GM21423 (cell line): ENCODE measurements around the gene DMWD.
A peak's percentile ranks its signal among the peaks of the same experiment; 100 is the strongest.

Experiments
- ATAC-seq: cut with Tn5 transposase; IDR thresholded peaks from one replicate; pipeline ENCODE4 v1.9.1; 2021; ENCODE audit warnings: mild to moderate bottlenecking, moderate library complexity; ENCODE audit not compliant: unreplicated experiment

Gene DMWD

DNA sequence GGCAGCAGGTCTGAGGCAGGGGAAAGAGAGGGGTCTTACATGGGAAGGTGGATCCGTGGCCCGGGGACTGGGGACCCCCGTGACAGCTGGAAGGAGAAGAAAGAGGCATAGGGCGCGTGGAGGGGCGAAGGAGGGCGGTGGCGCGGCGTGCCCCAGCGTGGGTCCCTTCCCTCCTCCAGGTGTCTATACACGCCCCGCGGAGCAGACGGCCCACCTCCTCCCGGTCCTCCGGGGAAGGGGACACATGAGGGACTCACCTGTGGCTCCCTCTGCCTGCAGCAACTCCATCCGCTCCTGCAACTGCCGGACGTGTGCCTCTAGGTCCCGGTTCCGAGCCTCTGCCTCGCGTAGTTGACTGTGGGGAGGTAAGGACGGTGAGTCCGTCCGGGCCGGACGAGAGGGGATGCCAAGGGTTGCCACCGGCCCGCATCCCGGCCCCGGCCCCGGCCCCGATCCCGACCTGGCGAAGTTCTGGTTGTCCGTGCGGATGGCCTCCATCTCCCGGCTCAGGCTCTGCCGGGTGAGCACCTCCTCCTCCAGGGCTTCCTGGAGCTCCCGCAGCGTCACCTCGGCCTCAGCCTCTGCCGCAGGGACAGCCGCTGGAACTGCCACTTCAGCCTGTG lies 21.2 kb downstream of the DMWD start:
- ATAC-seq: no peak

DNA sequence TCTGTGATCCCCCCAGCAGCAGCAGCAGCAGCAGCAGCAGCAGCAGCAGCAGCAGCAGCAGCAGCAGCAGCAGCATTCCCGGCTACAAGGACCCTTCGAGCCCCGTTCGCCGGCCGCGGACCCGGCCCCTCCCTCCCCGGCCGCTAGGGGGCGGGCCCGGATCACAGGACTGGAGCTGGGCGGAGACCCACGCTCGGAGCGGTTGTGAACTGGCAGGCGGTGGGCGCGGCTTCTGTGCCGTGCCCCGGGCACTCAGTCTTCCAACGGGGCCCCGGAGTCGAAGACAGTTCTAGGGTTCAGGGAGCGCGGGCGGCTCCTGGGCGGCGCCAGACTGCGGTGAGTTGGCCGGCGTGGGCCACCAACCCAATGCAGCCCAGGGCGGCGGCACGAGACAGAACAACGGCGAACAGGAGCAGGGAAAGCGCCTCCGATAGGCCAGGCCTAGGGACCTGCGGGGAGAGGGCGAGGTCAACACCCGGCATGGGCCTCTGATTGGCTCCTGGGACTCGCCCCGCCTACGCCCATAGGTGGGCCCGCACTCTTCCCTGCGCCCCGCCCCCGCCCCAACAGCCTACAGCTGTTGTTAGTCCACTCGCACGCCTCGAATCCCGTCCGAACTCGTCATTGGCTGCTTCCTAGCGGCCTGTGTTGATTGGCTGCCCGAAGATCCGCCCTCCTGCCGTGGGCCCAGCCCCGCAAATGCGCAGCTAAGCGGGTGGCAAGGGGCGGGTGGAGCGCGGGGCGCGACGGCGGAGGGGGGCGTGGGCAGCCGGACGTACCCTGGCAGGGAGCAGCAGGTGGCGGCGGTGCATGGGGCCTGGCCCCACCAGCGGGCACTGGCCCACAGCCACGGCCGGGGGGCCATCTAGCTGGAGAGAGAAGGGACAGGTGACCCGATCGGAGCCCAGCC lies 22.2 kb downstream of the DMWD start:
- peak; percentile 42 for ATAC-seq

DNA sequence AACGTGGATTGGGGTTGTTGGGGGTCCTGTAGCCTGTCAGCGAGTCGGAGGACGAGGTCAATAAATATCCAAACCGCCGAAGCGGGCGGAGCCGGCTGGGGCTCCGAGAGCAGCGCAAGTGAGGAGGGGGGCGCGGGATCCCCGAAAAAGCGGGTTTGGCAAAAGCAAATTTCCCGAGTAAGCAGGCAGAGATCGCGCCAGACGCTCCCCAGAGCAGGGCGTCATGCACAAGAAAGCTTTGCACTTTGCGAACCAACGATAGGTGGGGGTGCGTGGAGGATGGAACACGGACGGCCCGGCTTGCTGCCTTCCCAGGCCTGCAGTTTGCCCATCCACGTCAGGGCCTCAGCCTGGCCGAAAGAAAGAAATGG lies 22.8 kb downstream of the DMWD start:
- peak; percentile 11 for ATAC-seq

DNA sequence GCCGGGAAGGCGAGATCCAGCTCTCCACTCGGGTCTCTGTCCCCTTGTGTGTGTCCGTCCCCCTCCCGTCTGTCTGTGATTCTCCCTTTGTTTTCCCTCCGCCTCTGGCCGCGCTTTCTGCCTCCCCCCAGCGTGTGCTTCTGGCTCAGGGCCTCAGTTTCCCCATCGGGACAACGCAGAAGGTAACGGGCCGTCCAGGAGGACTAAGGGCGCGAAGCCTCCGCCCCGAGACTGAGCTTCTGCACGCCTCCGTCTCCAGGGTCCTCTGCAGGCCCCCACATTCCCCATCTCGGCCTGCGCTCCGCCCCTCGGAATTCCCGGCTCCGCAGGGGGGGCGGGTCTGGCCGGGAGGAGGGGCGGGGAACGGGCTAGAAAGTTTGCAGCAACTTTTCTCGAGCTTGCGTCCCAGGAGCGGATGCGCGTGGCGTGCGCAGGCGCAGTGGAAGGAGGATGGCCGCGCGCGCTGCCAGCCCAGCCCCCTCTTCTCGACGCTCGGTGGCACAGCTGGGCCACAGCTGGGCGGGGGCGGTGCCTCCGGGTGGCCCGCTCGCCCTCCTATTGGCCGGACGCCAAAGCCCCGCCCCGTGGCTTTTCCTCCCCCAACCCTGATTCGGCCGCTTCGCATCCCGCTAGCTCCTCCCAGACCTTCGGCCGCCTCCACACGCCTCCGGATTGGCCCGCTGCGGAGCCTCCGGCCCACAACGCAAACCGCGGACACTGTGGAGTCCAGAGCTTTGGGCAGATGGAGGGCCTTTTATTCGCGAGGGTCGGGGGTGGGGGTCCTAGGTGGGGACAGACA lies 23.5 kb downstream of the DMWD start, which contains the start of gene SIX5:
TSS of gene SIX5 (minus strand) at position 269 of the 799 bp plus-strand sequence. CDS start 408 bp downstream, outside the sequence.
- ATAC-seq: peak; percentile 54

GRCh38 chr19:45768655-45768983 lies 24.0 kb downstream of the DMWD start:
- no peak for ATAC-seq

- no peak for ATAC-seq
Measured at GRCh38 chr19:45767881-45768654, 24.6 kb downstream of the DMWD start.

- ATAC-seq: no peak
Measured at GRCh38 chr19:45767410-45767880, 25.2 kb downstream of the DMWD start.

GRCh38 chr19:45766869-45767346 lies 25.7 kb downstream of the DMWD start:
- ATAC-seq: no peak

- ATAC-seq: no peak
Measured at GRCh38 chr19:45766296-45766868, 26.3 kb downstream of the DMWD start.

DNA sequence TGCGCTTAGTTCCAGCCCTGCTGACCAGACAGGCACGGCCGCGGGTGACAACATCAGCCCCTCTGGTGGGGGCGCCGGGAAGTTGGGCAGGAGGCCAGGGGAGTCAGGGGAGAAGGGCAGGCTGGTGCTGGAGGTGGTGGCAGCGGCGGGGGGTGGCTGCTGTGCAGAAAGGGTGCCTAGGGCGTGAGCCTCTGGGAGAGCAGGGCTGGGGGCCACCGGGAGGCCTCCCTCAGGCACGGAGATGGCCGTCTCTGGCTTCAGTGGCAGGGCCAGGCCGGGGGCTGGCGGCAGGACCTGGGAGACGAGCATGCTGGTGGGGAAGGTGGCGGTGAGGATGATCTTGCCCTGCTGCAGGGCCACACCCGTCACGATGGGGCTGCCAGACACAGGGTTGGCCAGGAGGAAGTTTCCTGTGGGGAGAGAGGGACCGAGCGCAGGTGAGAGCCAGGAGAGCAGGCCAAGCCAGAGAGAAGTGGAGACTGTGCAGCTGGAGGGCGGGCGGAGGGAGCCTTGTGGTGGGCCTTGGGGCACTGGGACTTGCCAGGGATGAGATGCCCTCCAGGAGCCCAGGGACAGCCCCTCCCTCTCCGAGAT lies 26.8 kb downstream of the DMWD start:
- no peak for ATAC-seq

- no peak for ATAC-seq
Measured at GRCh38 chr19:45764945-45765701, 27.5 kb downstream of the DMWD start.

DNA sequence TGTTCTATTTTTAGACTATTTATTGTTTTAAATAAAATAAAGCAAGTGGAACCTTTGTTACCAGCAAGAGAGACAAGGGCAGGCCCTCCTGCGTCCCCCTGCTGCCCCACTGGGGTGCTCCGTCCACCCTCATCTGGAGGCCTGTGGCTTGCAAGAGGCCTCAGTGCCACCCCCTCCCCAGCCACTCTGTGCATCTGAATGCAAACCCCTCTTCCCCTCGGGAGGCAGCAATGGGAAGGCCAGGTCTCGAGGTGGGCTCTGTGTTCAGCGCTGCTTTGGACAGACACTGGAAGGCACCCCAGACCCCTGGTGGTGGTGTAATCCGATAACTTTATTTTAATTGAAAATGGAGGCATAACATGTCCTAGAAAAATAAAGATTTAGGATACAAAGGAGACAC lies 28.2 kb downstream of the DMWD start:
- no peak for ATAC-seq

GRCh38 chr19:45763691-45764294 lies 28.9 kb downstream of the DMWD start:
- ATAC-seq: no peak

- ATAC-seq: no peak
Measured at GRCh38 chr19:45762870-45763631, 29.6 kb downstream of the DMWD start.

DNA sequence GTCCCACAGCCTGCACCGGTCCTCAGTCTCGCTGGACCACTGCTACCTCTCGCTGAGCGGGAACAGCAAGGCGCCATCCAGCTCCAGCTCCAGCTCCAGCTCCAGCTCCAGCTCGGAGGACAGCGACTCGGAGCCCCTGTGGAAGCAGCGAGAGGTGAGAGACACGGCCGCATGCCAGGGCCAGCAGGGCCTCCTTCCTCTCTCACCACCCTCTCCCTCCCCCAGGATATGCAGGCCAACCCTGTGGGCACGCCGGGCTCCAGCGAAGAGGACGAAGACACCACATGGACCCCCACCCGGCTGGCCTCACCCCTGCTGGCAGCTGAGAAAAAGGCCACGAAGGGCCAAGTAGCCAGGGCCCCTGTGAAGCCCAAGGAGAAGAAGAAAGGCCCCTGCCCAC lies 30.9 kb downstream of the DMWD start:
- no peak for ATAC-seq

DNA sequence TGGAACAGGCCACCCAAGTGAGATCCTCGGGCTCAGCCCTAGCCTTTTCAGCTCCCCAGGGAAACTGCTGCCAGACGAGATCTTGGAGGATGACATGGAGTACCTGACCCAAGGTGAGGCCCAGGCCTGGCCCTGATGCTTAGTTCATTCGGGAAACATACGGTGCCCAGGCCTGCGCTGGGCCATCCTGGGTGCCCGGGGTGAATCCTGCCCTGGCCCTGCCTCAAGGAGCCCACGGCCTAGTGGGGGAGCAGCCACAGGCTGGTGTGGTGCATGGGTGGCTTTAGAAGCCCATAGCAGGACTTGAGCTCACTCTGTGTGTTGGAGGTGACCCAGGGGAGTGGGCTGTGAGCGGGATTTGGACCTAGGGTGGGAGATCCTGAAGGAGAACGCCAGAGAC lies 33.7 kb downstream of the DMWD start:
- no peak for ATAC-seq

DNA sequence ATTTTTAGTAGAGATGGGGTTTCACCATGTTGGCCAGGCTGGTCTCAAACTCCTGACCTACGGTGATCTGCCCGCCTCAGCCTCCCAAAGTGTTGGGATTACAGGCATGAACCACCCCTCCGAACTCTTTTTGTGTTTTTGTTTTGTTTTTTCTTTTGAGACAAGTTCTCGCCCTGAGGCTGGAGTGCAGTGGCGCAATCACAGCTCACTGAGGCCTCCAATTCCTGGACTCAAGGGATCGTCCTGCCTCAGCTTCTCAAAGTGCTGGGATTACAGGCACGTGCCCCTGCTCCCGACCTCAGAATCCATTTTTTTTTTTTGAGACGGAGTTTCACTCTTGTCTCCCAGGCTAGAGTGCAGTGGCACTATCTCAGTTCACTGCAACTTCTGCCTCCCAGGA lies 35.0 kb downstream of the DMWD start:
- no peak for ATAC-seq

DNA sequence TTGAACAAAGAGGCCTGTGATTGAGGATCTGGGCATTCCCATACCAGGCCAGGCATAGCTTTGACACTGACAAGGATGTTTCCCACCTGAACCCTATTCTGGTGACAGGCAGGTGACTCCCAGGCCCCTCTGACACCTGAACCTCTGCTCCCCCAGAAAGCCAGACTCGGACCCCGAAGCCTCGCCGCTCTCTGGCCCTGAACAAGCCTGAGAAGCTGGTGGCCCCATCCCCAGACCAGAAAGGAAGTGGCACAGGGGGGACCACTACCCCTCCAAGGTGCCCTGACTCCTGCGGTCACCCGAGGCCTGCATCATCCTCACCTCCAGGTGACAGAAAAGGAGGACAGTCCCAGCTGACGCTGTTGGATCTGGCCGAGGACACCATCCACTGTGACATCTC lies 38.3 kb downstream of the DMWD start:
- no peak for ATAC-seq
